GM12873 (cell line): Measurements from ENCODE around the gene PTPRM.

Experiments used
- TF ChIP-seq, protein P1 (sequence below): IDR thresholded peaks from 2 replicates; pipeline ENCODE4 v1.5.1; 2012; ENCODE audit warnings: low read depth, mild to moderate bottlenecking, moderate library complexity, low read length, control low read depth; ENCODE audit not compliant: insufficient read depth; ENCODE audit errors: missing control alignments

PTPRM gene

GRCh38 chr18:8277270-8277669 lies 710.2 kb downstream of the PTPRM start:
- TF ChIP-seq, protein P1, sequence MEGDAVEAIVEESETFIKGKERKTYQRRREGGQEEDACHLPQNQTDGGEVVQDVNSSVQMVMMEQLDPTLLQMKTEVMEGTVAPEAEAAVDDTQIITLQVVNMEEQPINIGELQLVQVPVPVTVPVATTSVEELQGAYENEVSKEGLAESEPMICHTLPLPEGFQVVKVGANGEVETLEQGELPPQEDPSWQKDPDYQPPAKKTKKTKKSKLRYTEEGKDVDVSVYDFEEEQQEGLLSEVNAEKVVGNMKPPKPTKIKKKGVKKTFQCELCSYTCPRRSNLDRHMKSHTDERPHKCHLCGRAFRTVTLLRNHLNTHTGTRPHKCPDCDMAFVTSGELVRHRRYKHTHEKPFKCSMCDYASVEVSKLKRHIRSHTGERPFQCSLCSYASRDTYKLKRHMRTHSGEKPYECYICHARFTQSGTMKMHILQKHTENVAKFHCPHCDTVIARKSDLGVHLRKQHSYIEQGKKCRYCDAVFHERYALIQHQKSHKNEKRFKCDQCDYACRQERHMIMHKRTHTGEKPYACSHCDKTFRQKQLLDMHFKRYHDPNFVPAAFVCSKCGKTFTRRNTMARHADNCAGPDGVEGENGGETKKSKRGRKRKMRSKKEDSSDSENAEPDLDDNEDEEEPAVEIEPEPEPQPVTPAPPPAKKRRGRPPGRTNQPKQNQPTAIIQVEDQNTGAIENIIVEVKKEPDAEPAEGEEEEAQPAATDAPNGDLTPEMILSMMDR: no peak

GRCh38 chr18:8279346-8279745 lies 712.2 kb downstream of the PTPRM start:
- TF ChIP-seq, protein P1: no peak

DNA sequence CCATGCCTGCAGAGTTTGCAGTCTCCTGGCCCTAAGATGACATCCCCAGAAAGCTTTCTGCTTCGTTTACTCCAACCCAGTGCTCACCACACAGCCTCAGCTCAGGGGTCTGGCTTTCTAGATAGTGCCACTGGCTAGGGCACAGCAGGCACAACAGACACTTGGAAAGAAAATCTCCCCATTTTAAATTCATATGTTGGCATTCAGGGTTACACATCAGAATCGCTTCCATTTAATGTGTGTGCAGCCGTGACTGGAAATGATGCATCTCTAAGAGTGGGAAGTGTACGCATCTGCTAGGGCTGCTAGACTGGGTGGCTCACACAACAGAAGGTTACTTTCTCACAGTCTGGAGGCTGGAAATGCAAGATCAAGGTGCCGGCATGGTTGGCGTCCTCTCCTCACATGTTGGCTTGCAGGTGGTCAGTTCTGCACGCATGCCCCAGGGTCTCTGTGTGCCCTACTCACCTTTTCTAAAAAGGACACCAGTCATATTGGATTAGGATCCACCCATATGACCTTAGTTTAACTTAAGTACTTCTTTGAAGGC lies 712.7 kb downstream of the PTPRM start:
- TF ChIP-seq, protein P1: no peak

- TF ChIP-seq, protein P1: no peak
These were observed 716.9 kb downstream of the PTPRM start for GRCh38 chr18:8283891-8284585.

GRCh38 chr18:8286303-8286702 lies 719.2 kb downstream of the PTPRM start:
- TF ChIP-seq, protein P1: no peak

DNA sequence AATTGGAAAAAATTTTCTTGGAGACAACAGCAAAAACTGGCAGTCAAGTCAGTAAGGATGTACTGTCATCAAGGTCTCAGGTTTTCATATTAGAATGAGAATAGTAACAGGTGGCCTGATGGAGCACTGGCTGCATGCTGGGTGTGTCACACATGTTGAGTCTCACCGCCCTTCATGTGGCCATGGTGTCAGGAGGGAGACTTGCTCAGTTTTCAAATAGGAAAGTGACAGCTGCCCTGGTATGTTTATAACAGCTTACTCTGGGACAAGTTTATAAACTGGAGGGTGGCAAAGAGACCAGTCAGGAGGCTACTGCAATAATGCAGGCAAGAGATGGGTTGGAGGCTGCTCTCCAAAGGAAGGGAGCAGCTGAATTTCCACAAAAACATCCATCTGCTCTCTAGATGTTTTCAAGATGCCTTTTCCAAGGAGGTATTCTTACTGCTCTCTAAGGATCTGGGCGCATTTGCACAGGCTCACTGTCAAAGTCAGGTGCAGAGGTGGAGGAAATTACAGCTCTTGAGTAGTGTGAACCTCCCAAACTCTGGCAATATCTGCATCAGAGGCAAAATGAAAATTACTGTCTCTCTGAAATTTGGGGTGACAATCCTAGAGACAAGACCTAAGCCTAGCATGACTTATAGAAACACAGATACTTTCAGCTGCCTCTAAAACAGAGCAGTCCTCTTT lies 720.2 kb downstream of the PTPRM start:
- TF ChIP-seq, protein P1: no peak

GRCh38 chr18:8288472-8289195 lies 721.5 kb downstream of the PTPRM start:
- TF ChIP-seq, protein P1: no peak
